Stomach (tissue), 9 donors: ENCODE data around the gene RASL10B. TPM values are rescaled to one million over a fixed set of nuclear protein-coding genes. Genes with fewer than 3 reads are reported as not detected.

Experiments used
- DNase-seq, 2 donors: peaks; one replicate each; pipeline versions ENCODE4 v3.0.0 to v3.0.0-alpha.2; 2013 to 2019
- H3K27ac ChIP-seq, 5 donors: fragments of 200-600 bp in 4 of 5; sonication (generic) in 4 of 5; one replicate each; pipeline ENCODE4 v1.5.1; 2013 to 2019; ENCODE audit warnings: mild to moderate bottlenecking in 1 of 5, moderate library complexity in 1 of 5
- H3K27me3 ChIP-seq, 3 donors: fragments of 200-600 bp; sonication (generic); one replicate each; pipeline ENCODE4 v1.5.1; 2017 to 2019; ENCODE audit warnings: mixed run types in 1 of 3
- H3K36me3 ChIP-seq, 4 donors: fragments of 200-600 bp; sonication (generic); 1 replicate in 3 of 4; 2 replicates in 1 of 4; pipeline ENCODE4 v1.5.1; 2016 to 2019
- H3K4me1 ChIP-seq, 4 donors: fragments of 200-600 bp; sonication (generic); one replicate each; pipeline ENCODE4 v1.5.1; 2016 to 2019
- H3K4me3 ChIP-seq, 4 donors: fragments of 200-600 bp; sonication (generic) in 3 of 4; one replicate each; pipeline ENCODE4 v1.5.1; 2016 to 2019; ENCODE audit warnings: mild to moderate bottlenecking in 1 of 4
- H3K9me3 ChIP-seq, 4 donors: fragments of 200-600 bp; sonication (generic); one replicate each; pipeline ENCODE4 v1.5.1; 2016 to 2019
- EP300 ChIP-seq: sonication (generic); formaldehyde crosslinking; IDR thresholded peaks from one replicate; pipeline ENCODE4 v1.6.1; 2017; ENCODE audit warnings: antibody characterized with exemption
- POLR2A ChIP-seq, 4 donors: fragments of 450-650 bp; IDR thresholded peaks; one replicate each; pipeline ENCODE4 v1.6.1; 2016; ENCODE audit warnings: antibody characterized with exemption in 4 of 4, control low read depth in 2 of 4, mild to moderate bottlenecking in 1 of 4, moderate library complexity in 1 of 4
- POLR2AphosphoS5 ChIP-seq, 3 donors: sonication (generic); formaldehyde crosslinking; IDR thresholded peaks; one replicate each; pipeline ENCODE4 v1.6.1; 2016; ENCODE audit warnings: antibody characterized with exemption in 3 of 3
- WGBS, 5 donors: extraction: QIAGEN DNeasy Blood & Tissue Kit in 3 of 5; methylation state at CpG; one replicate each; pipeline versions ENCODE4 v1.1.5 to v1.1.7; 2013 to 2018; 5-methylcytosine and 5-hydroxymethylcytosine counted together
- intact Hi-C: fragments of 100-400 bp; cut with DNase I; formaldehyde crosslinking; loops from one replicate; pipeline ENCODE4 v1.15.1; 2023; ENCODE audit warnings: low total_unique reads
- polyA plus RNA-seq, 3 donors: library from polyadenylated mRNA; stranded (reverse); fragments of 200-250 nt; gene quantifications; one replicate each; pipeline ENCODE4 v1.2.3, GENCODE V29; 2013
- total RNA-seq, 5 donors: library from RNA; depleted of rRNA; stranded (reverse); fragments of >200 nt; gene quantifications; one replicate each; pipeline versions ENCODE4 v1.1.0 to v1.2.3, GENCODE V29; 2014 to 2016
- TF ChIP-seq, protein P1 (sequence below), 7 experiments: fragments of 450-650 bp in 4 of 7; fragments of 200-600 bp in 3 of 7; sonication (generic) in 3 of 7; IDR thresholded peaks; one replicate each; pipeline ENCODE4 v1.5.1; 2016 to 2019; ENCODE audit warnings: antibody characterized with exemption in 7 of 7, control low read depth in 2 of 7, mild to moderate bottlenecking in 1 of 7
- donor health status: healthy with polysubstance abuse.
- donor health status: Bipolar disorder and iron deficiency.
- donor health status: healthy.

RASL10B gene
- total and polyA plus RNA-seq, 8 donors: 0.31 to 1.4 (median 0.59) TPM; not detected in 2

DNA sequence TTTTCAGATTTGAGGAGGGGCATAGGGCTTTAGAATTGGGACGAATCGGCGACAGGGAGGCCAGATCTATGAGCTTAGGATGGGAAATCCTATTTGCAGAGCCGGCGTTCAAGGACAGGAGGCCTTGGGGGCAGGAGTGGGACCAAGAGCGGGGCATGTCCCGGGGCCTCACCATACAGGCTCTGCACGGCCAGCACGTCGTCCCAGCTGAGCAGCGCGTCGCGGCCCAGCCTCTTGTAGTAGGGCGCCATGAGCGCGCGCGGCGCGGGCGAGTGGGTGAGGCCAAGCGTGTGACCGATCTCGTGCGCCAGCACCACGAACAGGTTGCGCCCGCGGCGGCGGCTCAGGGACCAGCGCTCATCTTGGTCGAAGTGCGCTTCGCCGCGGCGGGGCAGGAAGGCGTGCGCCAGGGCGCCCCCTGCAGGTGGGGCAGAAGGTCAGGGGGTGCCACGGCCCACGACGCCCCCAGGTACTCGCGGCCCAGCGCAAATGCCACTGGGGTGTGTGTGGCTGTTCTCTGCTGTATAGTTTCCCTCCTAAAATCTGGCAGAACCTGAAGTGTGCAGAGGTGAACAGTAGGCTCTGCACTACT, 38.6 kb downstream of the RASL10B start:
- WGBS, 5 donors: 90 to 96% (median 93%) methylated on average over 18 to 48 of the region's 48 CpGs
- Histone ChIP-seq H3K4me3 (no peak overlapping the region), H3K27me3 (no peaks in the 10 kb centered on the region), H3K36me3 (no peaks in the 10 kb centered on the region), H3K4me1 (peaks cover 19 to 52% (median 29%) of the 10 kb centered on the region in 4 donors), H3K9me3 (no peaks in the 10 kb centered on the region), H3K27ac (no peak overlapping the region)
- no peak for DNase-seq
- intact Hi-C loops: loop anchor here (5.0 kb wide), 1 partner anchor 37 kb away; the partner anchor contains the start of gene TAF15
- TF ChIP-seq EP300 (no peak), POLR2A (IDR thresholded peaks at IDR 0.05) (no peak), POLR2AphosphoS5 (IDR thresholded peaks at IDR 0.05) (no peak)
- TF ChIP-seq, protein P1, sequence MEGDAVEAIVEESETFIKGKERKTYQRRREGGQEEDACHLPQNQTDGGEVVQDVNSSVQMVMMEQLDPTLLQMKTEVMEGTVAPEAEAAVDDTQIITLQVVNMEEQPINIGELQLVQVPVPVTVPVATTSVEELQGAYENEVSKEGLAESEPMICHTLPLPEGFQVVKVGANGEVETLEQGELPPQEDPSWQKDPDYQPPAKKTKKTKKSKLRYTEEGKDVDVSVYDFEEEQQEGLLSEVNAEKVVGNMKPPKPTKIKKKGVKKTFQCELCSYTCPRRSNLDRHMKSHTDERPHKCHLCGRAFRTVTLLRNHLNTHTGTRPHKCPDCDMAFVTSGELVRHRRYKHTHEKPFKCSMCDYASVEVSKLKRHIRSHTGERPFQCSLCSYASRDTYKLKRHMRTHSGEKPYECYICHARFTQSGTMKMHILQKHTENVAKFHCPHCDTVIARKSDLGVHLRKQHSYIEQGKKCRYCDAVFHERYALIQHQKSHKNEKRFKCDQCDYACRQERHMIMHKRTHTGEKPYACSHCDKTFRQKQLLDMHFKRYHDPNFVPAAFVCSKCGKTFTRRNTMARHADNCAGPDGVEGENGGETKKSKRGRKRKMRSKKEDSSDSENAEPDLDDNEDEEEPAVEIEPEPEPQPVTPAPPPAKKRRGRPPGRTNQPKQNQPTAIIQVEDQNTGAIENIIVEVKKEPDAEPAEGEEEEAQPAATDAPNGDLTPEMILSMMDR (IDR thresholded peaks at IDR 0.05): no peak

DNA sequence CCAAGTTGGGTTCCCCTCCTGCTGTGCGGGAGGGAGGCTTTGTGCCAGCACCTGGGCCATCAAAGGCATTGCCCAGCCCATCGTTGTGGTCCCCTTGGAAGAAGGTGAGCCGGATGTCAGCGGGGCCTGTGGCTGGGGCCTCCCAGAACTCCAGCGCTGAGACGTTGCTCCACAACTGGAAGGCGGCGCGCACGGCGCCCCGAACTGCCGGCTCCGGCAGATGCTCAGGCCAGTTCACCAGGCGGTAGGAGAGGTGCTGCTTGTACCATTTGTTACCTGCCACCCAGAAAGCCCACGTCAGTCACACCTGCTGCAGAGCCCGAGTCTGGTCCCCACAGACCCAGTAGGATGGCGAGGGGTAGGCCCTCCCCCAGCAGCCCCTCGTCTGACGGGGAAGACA, 41.7 kb downstream of the RASL10B start:
- Histone ChIP-seq H3K36me3 (no peaks in the 10 kb centered on the region), H3K27me3 (no peaks in the 10 kb centered on the region), H3K4me3 (no peak overlapping the region), H3K9me3 (no peaks in the 10 kb centered on the region), H3K4me1 (peaks cover 26 to 59% (median 48%) of the 10 kb centered on the region in 4 donors), H3K27ac (peak overlapping the region in 4 of 5 donors; percentile 55 to 84 (median 74))
- WGBS, 5 donors: 82 to 92% (median 90%) methylated on average over 9 to 20 of the region's 20 CpGs
- DNase-seq: no peak
- intact Hi-C loops: no loop called here
- no peak for TF ChIP-seq POLR2A (IDR thresholded peaks at IDR 0.05)

DNA sequence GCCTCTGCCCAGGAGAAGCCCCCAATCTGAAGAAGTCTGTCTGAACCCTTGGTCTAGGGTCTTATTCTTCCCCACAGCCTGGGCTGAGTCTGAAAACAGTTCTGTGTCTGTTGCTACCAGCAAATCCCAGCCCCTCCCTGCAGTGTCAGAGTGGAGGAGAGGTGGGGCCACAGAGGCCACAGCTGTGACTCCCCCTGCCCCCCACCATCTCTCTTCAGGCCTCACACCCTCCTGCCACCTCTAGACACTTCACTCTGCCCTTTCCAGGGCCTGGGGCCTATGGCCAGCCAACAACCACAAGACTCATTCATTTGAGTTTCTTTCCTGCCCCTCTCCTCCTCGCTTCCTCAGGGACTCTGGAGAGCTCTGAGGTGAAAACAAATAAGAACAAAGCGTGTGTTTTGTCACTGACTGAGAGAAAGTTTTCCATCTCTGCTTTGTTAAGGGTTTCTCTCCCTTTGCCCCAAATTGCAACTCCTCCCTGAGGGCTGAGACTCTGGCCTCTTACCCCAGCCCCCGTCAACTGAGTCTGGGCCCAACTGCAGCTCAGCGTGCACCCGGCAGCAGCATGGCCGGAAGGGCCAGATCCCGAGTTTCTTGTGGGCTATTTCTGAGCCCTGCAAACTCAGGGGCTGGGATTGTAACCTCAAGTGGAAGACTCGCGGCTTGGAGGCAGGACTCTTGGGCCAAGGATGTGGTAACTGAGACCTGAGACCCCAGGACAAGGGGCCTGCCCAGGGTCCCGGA, 42.4 kb downstream of the RASL10B start:
- 39 to 54% (median 49%) methylated on average over 6 to 10 of the region's 10 CpGs for WGBS, 5 donors
- Histone ChIP-seq H3K9me3 (no peaks in the 10 kb centered on the region), H3K27me3 (no peaks in the 10 kb centered on the region), H3K4me1 (peaks cover 26 to 65% (median 50%) of the 10 kb centered on the region in 4 donors), H3K27ac (peak overlapping the region in 4 of 5 donors; percentile 55 to 84 (median 74)), H3K36me3 (no peaks in the 10 kb centered on the region), H3K4me3 (no peak overlapping the region)
- intact Hi-C loops: no loop called here
- peak in 1 of 2 donors; percentile 63 for DNase-seq
- TF ChIP-seq POLR2AphosphoS5 (IDR thresholded peaks at IDR 0.05) (no peak), EP300 (no peak), POLR2A (IDR thresholded peaks at IDR 0.05) (no peak)
- TF ChIP-seq, protein P1 (IDR thresholded peaks at IDR 0.05): no peak

DNA sequence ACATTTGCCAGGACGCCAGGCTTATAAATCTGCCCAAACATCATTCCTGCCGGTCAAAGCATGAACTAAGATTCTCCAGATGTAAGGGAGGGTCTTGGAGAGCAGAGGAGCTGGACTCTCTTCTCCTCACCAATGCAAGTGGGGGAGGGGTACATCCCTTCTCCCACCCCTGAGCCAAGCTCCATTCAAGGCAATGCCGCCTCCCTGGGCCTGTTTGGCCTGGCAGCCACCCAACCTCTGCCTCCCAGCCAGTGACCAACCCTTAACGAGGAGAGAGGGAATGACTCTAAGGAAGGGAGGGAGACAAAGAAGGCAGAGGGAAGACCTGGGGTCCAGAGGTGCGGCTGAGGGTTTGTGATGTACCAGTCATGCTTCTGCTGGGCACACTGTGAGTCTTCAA, 43.1 kb downstream of the RASL10B start:
- Histone ChIP-seq H3K4me3 (peak overlapping the region in 1 of 4 donors; percentile 13), H3K27ac (peak overlapping the region in 4 of 5 donors; percentile 55 to 84 (median 74)), H3K27me3 (no peaks in the 10 kb centered on the region), H3K4me1 (peaks cover 26 to 65% (median 50%) of the 10 kb centered on the region in 4 donors), H3K36me3 (no peaks in the 10 kb centered on the region), H3K9me3 (no peaks in the 10 kb centered on the region)
- 34 to 49% (median 39%) methylated on average over 5 of the region's 5 CpGs for WGBS, 5 donors
- intact Hi-C loops: no loop called here
- peak in 2 of 3 donors; percentile 22 to 46 for TF ChIP-seq POLR2AphosphoS5 (IDR thresholded peaks at IDR 0.05)
- TF ChIP-seq POLR2A (IDR thresholded peaks at IDR 0.05): no peak
- TF ChIP-seq, protein P1 (IDR thresholded peaks at IDR 0.05): no peak
- TF ChIP-seq EP300: no peak
- peak; percentile 77 to 89 for DNase-seq
